T follicular helper cell (primary cell): ENCODE measurements around the gene SETX.

ENCODE experiments used
- DNase-seq: peaks from one replicate; pipeline ENCODE4 v3.0.0-alpha.2; 2020; ENCODE audit warnings: low read depth

SETX gene

GRCh38 chr9:132240841-132241482 lies 113.8 kb downstream of the SETX start:
- DNase-seq: peak; percentile 100

- DNase-seq: no peak
These were observed 114.6 kb downstream of the SETX start for GRCh38 chr9:132239999-132240840.

GRCh38 chr9:132239518-132239917 lies 115.3 kb downstream of the SETX start:
- no peak for DNase-seq

GRCh38 chr9:132238992-132239391 lies 115.8 kb downstream of the SETX start:
- DNase-seq: no peak

- DNase-seq: no peak
These were observed 116.5 kb downstream of the SETX start for GRCh38 chr9:132238026-132238972.

- DNase-seq: no peak
These were observed 117.3 kb downstream of the SETX start for GRCh38 chr9:132237481-132237880.

GRCh38 chr9:132236662-132237311 lies 118.0 kb downstream of the SETX start:
- no peak for DNase-seq

- peak; percentile 70 for DNase-seq
These were observed 118.7 kb downstream of the SETX start for GRCh38 chr9:132235894-132236661.

GRCh38 chr9:132235125-132235524 lies 119.7 kb downstream of the SETX start:
- DNase-seq: no peak

- no peak for DNase-seq
These were observed 120.3 kb downstream of the SETX start for GRCh38 chr9:132234535-132234934.

GRCh38 chr9:132233138-132233537 lies 121.6 kb downstream of the SETX start:
- no peak for DNase-seq

GRCh38 chr9:132232522-132232921 lies 122.3 kb downstream of the SETX start:
- DNase-seq: no peak

- DNase-seq: no peak
These were observed 123.6 kb downstream of the SETX start for GRCh38 chr9:132231019-132231701.

- DNase-seq: no peak
These were observed 124.2 kb downstream of the SETX start for GRCh38 chr9:132230605-132231004.

- no peak for DNase-seq
These were observed 126.7 kb downstream of the SETX start for GRCh38 chr9:132228062-132228461.

- DNase-seq: no peak
These were observed 128.0 kb downstream of the SETX start for GRCh38 chr9:132226571-132227430.

- no peak for DNase-seq
These were observed 130.1 kb downstream of the SETX start for GRCh38 chr9:132224645-132225044.

- DNase-seq: no peak
These were observed 132.8 kb downstream of the SETX start for GRCh38 chr9:132221941-132222340.

- no peak for DNase-seq
These were observed 136.6 kb downstream of the SETX start for GRCh38 chr9:132218208-132218607.
